Measurements from ENCODE around the gene SYNJ2.

- TF ChIP-seq EZH2 (IDR thresholded peaks at IDR 0.05; ENCODE audit: borderline replicate concordance, low read length) = no peak
- TF ChIP-seq, protein P1, sequence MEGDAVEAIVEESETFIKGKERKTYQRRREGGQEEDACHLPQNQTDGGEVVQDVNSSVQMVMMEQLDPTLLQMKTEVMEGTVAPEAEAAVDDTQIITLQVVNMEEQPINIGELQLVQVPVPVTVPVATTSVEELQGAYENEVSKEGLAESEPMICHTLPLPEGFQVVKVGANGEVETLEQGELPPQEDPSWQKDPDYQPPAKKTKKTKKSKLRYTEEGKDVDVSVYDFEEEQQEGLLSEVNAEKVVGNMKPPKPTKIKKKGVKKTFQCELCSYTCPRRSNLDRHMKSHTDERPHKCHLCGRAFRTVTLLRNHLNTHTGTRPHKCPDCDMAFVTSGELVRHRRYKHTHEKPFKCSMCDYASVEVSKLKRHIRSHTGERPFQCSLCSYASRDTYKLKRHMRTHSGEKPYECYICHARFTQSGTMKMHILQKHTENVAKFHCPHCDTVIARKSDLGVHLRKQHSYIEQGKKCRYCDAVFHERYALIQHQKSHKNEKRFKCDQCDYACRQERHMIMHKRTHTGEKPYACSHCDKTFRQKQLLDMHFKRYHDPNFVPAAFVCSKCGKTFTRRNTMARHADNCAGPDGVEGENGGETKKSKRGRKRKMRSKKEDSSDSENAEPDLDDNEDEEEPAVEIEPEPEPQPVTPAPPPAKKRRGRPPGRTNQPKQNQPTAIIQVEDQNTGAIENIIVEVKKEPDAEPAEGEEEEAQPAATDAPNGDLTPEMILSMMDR (IDR thresholded peaks at IDR 0.05; ENCODE audit: low read length) = no peak
These were observed 24.7 kb downstream of the SYNJ2 start for GRCh38 chr6:158006331-158006730.
